Measurements from ENCODE around the gene FHOD1.

The FHOD1 gene

GRCh38 chr16:67283039-67283825, 36.0 kb upstream of the FHOD1 start:
- H3K4me3 ChIP-seq (ENCODE audit: insufficient read depth, low read depth, low read length, poor library complexity, severe bottlenecking) = no peak overlapping the region
- DNase-seq = no peak
- no peaks in the 10 kb centered on the region for H3K9me3 ChIP-seq (ENCODE audit: control insufficient read depth, low read length)
- H3K27ac ChIP-seq (ENCODE audit: insufficient read depth, low read length, poor library complexity, severe bottlenecking) = no peak overlapping the region
- H3K4me1 ChIP-seq (ENCODE audit: control insufficient read depth, insufficient read depth, low read length, poor library complexity, severe bottlenecking) = peaks cover 5% of the 10 kb centered on the region
- no peaks in the 10 kb centered on the region for H3K27me3 ChIP-seq (replicated peaks; ENCODE audit: control insufficient read depth, insufficient read depth, low read length, poor library complexity, severe bottlenecking)
- H3K36me3 ChIP-seq (ENCODE audit: control insufficient read depth, insufficient read depth, low read length) = no peaks in the 10 kb centered on the region

GRCh38 chr16:67282447-67282805, 35.1 kb upstream of the FHOD1 start:
- Histone ChIP-seq H3K4me1 (ENCODE audit: control insufficient read depth, insufficient read depth, low read length, poor library complexity, severe bottlenecking) (peaks cover 10% of the 10 kb centered on the region), H3K9me3 (ENCODE audit: control insufficient read depth, low read length) (no peaks in the 10 kb centered on the region), H3K4me3 (ENCODE audit: insufficient read depth, low read depth, low read length, poor library complexity, severe bottlenecking) (no peak overlapping the region), H3K36me3 (ENCODE audit: control insufficient read depth, insufficient read depth, low read length) (no peaks in the 10 kb centered on the region), H3K27me3 (replicated peaks; ENCODE audit: control insufficient read depth, insufficient read depth, low read length, poor library complexity, severe bottlenecking) (no peaks in the 10 kb centered on the region), H3K27ac (ENCODE audit: insufficient read depth, low read length, poor library complexity, severe bottlenecking) (no peak overlapping the region)
- no peak for DNase-seq

GRCh38 chr16:67281536-67282446, 34.5 kb upstream of the FHOD1 start:
- peaks cover 10% of the 10 kb centered on the region for H3K4me1 ChIP-seq (ENCODE audit: control insufficient read depth, insufficient read depth, low read length, poor library complexity, severe bottlenecking)
- no peaks in the 10 kb centered on the region for H3K9me3 ChIP-seq (ENCODE audit: control insufficient read depth, low read length)
- no peaks in the 10 kb centered on the region for H3K36me3 ChIP-seq (ENCODE audit: control insufficient read depth, insufficient read depth, low read length)
- no peak overlapping the region for H3K4me3 ChIP-seq (ENCODE audit: insufficient read depth, low read depth, low read length, poor library complexity, severe bottlenecking)
- H3K27ac ChIP-seq (ENCODE audit: insufficient read depth, low read length, poor library complexity, severe bottlenecking) = no peak overlapping the region
- no peak for DNase-seq
- H3K27me3 ChIP-seq (replicated peaks; ENCODE audit: control insufficient read depth, insufficient read depth, low read length, poor library complexity, severe bottlenecking) = no peaks in the 10 kb centered on the region

GRCh38 chr16:67280090-67281015, 33.1 kb upstream of the FHOD1 start:
- Histone ChIP-seq H3K4me1 (ENCODE audit: control insufficient read depth, insufficient read depth, low read length, poor library complexity, severe bottlenecking) (peaks cover 10% of the 10 kb centered on the region), H3K27ac (ENCODE audit: insufficient read depth, low read length, poor library complexity, severe bottlenecking) (no peak overlapping the region), H3K36me3 (ENCODE audit: control insufficient read depth, insufficient read depth, low read length) (peaks cover 3% of the 10 kb centered on the region), H3K9me3 (ENCODE audit: control insufficient read depth, low read length) (no peaks in the 10 kb centered on the region), H3K4me3 (ENCODE audit: insufficient read depth, low read depth, low read length, poor library complexity, severe bottlenecking) (no peak overlapping the region), H3K27me3 (replicated peaks; ENCODE audit: control insufficient read depth, insufficient read depth, low read length, poor library complexity, severe bottlenecking) (no peaks in the 10 kb centered on the region)
- no peak for DNase-seq

- Histone ChIP-seq H3K9me3 (ENCODE audit: control insufficient read depth, low read length) (no peaks in the 10 kb centered on the region), H3K4me1 (ENCODE audit: control insufficient read depth, insufficient read depth, low read length, poor library complexity, severe bottlenecking) (peaks cover 10% of the 10 kb centered on the region), H3K27me3 (replicated peaks; ENCODE audit: control insufficient read depth, insufficient read depth, low read length, poor library complexity, severe bottlenecking) (no peaks in the 10 kb centered on the region), H3K27ac (ENCODE audit: insufficient read depth, low read length, poor library complexity, severe bottlenecking) (peak within 1 kb of the TSS; percentile 37), H3K36me3 (ENCODE audit: control insufficient read depth, insufficient read depth, low read length) (peaks cover 3% of the 10 kb centered on the region), H3K4me3 (ENCODE audit: insufficient read depth, low read depth, low read length, poor library complexity, severe bottlenecking) (peak within 1 kb of the TSS; percentile 67)
- peak; percentile 54 to 73 (median 64) for DNase-seq
These were observed 32.2 kb upstream of the FHOD1 start, which contains the start of gene PLEKHG4 for GRCh38 chr16:67279296-67280089. Gene PLEKHG4 (plus strand): TSS chr16:67279532. CDS start chr16:67280045, 513 bp downstream.

GRCh38 chr16:67278773-67279295, 31.6 kb upstream of the FHOD1 start:
- Histone ChIP-seq H3K4me1 (ENCODE audit: control insufficient read depth, insufficient read depth, low read length, poor library complexity, severe bottlenecking) (peaks cover 10% of the 10 kb centered on the region), H3K27me3 (replicated peaks; ENCODE audit: control insufficient read depth, insufficient read depth, low read length, poor library complexity, severe bottlenecking) (no peaks in the 10 kb centered on the region), H3K27ac (ENCODE audit: insufficient read depth, low read length, poor library complexity, severe bottlenecking) (peak overlapping the region; percentile 32), H3K4me3 (ENCODE audit: insufficient read depth, low read depth, low read length, poor library complexity, severe bottlenecking) (peak overlapping the region; percentile 67), H3K36me3 (ENCODE audit: control insufficient read depth, insufficient read depth, low read length) (peaks cover 3% of the 10 kb centered on the region), H3K9me3 (ENCODE audit: control insufficient read depth, low read length) (no peaks in the 10 kb centered on the region)
- peak; percentile 17 to 40 (median 21) for DNase-seq

GRCh38 chr16:67277999-67278772, 30.9 kb upstream of the FHOD1 start:
- Histone ChIP-seq H3K4me1 (ENCODE audit: control insufficient read depth, insufficient read depth, low read length, poor library complexity, severe bottlenecking) (peaks cover 10% of the 10 kb centered on the region), H3K36me3 (ENCODE audit: control insufficient read depth, insufficient read depth, low read length) (peaks cover 3% of the 10 kb centered on the region), H3K4me3 (ENCODE audit: insufficient read depth, low read depth, low read length, poor library complexity, severe bottlenecking) (peak overlapping the region; percentile 67), H3K9me3 (ENCODE audit: control insufficient read depth, low read length) (no peaks in the 10 kb centered on the region), H3K27me3 (replicated peaks; ENCODE audit: control insufficient read depth, insufficient read depth, low read length, poor library complexity, severe bottlenecking) (no peaks in the 10 kb centered on the region), H3K27ac (ENCODE audit: insufficient read depth, low read length, poor library complexity, severe bottlenecking) (peak overlapping the region; percentile 32)
- no peak for DNase-seq

- no peak for DNase-seq
- Histone ChIP-seq H3K36me3 (ENCODE audit: control insufficient read depth, insufficient read depth, low read length) (peaks cover 3% of the 10 kb centered on the region), H3K4me3 (ENCODE audit: insufficient read depth, low read depth, low read length, poor library complexity, severe bottlenecking) (no peak overlapping the region), H3K27ac (ENCODE audit: insufficient read depth, low read length, poor library complexity, severe bottlenecking) (no peak overlapping the region), H3K4me1 (ENCODE audit: control insufficient read depth, insufficient read depth, low read length, poor library complexity, severe bottlenecking) (peaks cover 10% of the 10 kb centered on the region), H3K9me3 (ENCODE audit: control insufficient read depth, low read length) (no peaks in the 10 kb centered on the region), H3K27me3 (replicated peaks; ENCODE audit: control insufficient read depth, insufficient read depth, low read length, poor library complexity, severe bottlenecking) (no peaks in the 10 kb centered on the region)
These were observed 30.2 kb upstream of the FHOD1 start for GRCh38 chr16:67277294-67277998.
